ENCODE data around the gene HAO2. TPM values are rescaled to one million over a fixed set of nuclear protein-coding genes. Genes with fewer than 3 reads are reported as not detected.

Gene HAO2
- total RNA-seq, 2 donors from 2014 or later: not detected

- H3K4me1 ChIP-seq (ENCODE audit: control insufficient read depth, insufficient read depth, low read length): peaks cover 13% of the 10 kb centered on the region
- Mint-ChIP-seq H3K27me3 (ENCODE audit: insufficient read depth) (peaks cover 33% of the 10 kb centered on the region), H3K4me1 (peaks cover 46% of the 10 kb centered on the region), H3K36me3 (ENCODE audit: low read depth) (no peaks in the 10 kb centered on the region), H3K4me3 (no peak overlapping the region), H3K27ac (peak overlapping the region; percentile 69), H3K9me3 (no peaks in the 10 kb centered on the region)
- no peaks in the 10 kb centered on the region for H3K9me3 ChIP-seq (ENCODE audit: control insufficient read depth, low read length)
- peak; percentile 55 for DNase-seq
- peaks cover 10% of the 10 kb centered on the region for H3K27me3 ChIP-seq (ENCODE audit: control insufficient read depth, insufficient read depth, low read length, poor library complexity, severe bottlenecking)
- no peak overlapping the region for H3K27ac ChIP-seq (ENCODE audit: low read depth, low read length)
- no peak overlapping the region for H3K4me3 ChIP-seq (ENCODE audit: low read length)
- no peak overlapping the region for H3K9ac ChIP-seq (ENCODE audit: extremely low read depth, low read length, poor library complexity, severe bottlenecking)
- no peaks in the 10 kb centered on the region for H3K36me3 ChIP-seq (ENCODE audit: control insufficient read depth, insufficient read depth, low read length)
- TF ChIP-seq CTCF (conservative IDR thresholded peaks at IDR 0.05): no peak
- 70 to 75% methylated on average over 2 to 4 of the region's 4 CpGs for WGBS, 2 experiments (ENCODE audit: insufficient coverage in 1 of 2, insufficient read length in 1 of 2)
Observed at GRCh38 chr1:119429687-119430086, 61.1 kb downstream of the HAO2 start.

GRCh38 chr1:119430486-119430885 is 61.9 kb downstream of the HAO2 start:
- Histone ChIP-seq H3K36me3 (ENCODE audit: control insufficient read depth, insufficient read depth, low read length) (no peaks in the 10 kb centered on the region), H3K4me1 (ENCODE audit: control insufficient read depth, insufficient read depth, low read length) (peaks cover 13% of the 10 kb centered on the region), H3K27me3 (ENCODE audit: control insufficient read depth, insufficient read depth, low read length, poor library complexity, severe bottlenecking) (peaks cover 10% of the 10 kb centered on the region), H3K4me3 (ENCODE audit: low read length) (no peak overlapping the region), H3K9me3 (ENCODE audit: control insufficient read depth, low read length) (no peaks in the 10 kb centered on the region), H3K9ac (ENCODE audit: extremely low read depth, low read length, poor library complexity, severe bottlenecking) (no peak overlapping the region), H3K27ac (ENCODE audit: low read depth, low read length) (no peak overlapping the region)
- Mint-ChIP-seq H3K36me3 (ENCODE audit: low read depth) (no peaks in the 10 kb centered on the region), H3K4me3 (no peak overlapping the region), H3K27me3 (ENCODE audit: insufficient read depth) (peaks cover 33% of the 10 kb centered on the region), H3K9me3 (no peaks in the 10 kb centered on the region), H3K27ac (no peak overlapping the region), H3K4me1 (peaks cover 46% of the 10 kb centered on the region)
- no peak for TF ChIP-seq CTCF (conservative IDR thresholded peaks at IDR 0.05)
- no peak for DNase-seq
- WGBS, 2 experiments (ENCODE audit: insufficient coverage in 1 of 2, insufficient read length in 1 of 2): 93% methylated on average over 2 of the region's 2 CpGs; no CpG with 5 or more reads in 1 of the 2 experiments

- WGBS, 2 experiments (ENCODE audit: insufficient coverage in 1 of 2, insufficient read length in 1 of 2): 69 to 71% methylated on average over 1 to 3 of the region's 3 CpGs
- Mint-ChIP-seq H3K36me3 (ENCODE audit: low read depth) (no peaks in the 10 kb centered on the region), H3K9me3 (no peaks in the 10 kb centered on the region), H3K27ac (no peak overlapping the region), H3K4me3 (no peak overlapping the region), H3K27me3 (ENCODE audit: insufficient read depth) (peaks cover 33% of the 10 kb centered on the region), H3K4me1 (peaks cover 46% of the 10 kb centered on the region)
- Histone ChIP-seq H3K4me3 (ENCODE audit: low read length) (no peak overlapping the region), H3K27ac (ENCODE audit: low read depth, low read length) (no peak overlapping the region), H3K9ac (ENCODE audit: extremely low read depth, low read length, poor library complexity, severe bottlenecking) (no peak overlapping the region), H3K36me3 (ENCODE audit: control insufficient read depth, insufficient read depth, low read length) (no peaks in the 10 kb centered on the region), H3K27me3 (ENCODE audit: control insufficient read depth, insufficient read depth, low read length, poor library complexity, severe bottlenecking) (peaks cover 10% of the 10 kb centered on the region), H3K4me1 (ENCODE audit: control insufficient read depth, insufficient read depth, low read length) (peaks cover 13% of the 10 kb centered on the region), H3K9me3 (ENCODE audit: control insufficient read depth, low read length) (no peaks in the 10 kb centered on the region)
- TF ChIP-seq CTCF (conservative IDR thresholded peaks at IDR 0.05): no peak
- no peak for DNase-seq
Observed at GRCh38 chr1:119431836-119432235, 63.3 kb downstream of the HAO2 start.

Measured in endodermal cell (in vitro differentiated cells).